LNCAP (cell line): ENCODE results near the gene ASPHD2.

Experiments
- TF ChIP-seq, protein P1 (sequence below): fragments of 450-650 bp; IDR thresholded peaks from 2 replicates; pipeline ENCODE4 v1.5.1; 2017; ENCODE audit warnings: mild to moderate bottlenecking

ASPHD2 gene

DNA sequence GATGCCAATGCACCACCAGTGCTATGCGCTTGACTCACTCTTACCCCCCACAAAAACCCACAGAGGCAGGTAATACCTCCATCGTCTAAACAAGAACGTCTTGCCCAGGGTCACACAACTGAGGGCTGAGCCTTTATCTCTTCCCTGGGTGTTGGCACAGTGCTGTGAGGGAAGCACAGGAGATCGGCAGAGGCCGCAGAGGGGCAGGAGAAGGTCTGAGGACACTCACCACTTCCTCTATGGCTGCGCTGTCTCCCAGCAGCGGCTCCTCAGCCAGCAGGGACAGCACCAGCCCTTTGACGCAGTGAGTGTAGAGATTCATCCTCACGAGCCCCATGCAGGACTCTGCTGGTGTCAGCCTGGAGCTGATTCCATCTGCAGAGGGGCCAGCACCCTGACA, 34.6 kb downstream of the ASPHD2 start:
- TF ChIP-seq, protein P1, sequence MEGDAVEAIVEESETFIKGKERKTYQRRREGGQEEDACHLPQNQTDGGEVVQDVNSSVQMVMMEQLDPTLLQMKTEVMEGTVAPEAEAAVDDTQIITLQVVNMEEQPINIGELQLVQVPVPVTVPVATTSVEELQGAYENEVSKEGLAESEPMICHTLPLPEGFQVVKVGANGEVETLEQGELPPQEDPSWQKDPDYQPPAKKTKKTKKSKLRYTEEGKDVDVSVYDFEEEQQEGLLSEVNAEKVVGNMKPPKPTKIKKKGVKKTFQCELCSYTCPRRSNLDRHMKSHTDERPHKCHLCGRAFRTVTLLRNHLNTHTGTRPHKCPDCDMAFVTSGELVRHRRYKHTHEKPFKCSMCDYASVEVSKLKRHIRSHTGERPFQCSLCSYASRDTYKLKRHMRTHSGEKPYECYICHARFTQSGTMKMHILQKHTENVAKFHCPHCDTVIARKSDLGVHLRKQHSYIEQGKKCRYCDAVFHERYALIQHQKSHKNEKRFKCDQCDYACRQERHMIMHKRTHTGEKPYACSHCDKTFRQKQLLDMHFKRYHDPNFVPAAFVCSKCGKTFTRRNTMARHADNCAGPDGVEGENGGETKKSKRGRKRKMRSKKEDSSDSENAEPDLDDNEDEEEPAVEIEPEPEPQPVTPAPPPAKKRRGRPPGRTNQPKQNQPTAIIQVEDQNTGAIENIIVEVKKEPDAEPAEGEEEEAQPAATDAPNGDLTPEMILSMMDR = no peak

DNA sequence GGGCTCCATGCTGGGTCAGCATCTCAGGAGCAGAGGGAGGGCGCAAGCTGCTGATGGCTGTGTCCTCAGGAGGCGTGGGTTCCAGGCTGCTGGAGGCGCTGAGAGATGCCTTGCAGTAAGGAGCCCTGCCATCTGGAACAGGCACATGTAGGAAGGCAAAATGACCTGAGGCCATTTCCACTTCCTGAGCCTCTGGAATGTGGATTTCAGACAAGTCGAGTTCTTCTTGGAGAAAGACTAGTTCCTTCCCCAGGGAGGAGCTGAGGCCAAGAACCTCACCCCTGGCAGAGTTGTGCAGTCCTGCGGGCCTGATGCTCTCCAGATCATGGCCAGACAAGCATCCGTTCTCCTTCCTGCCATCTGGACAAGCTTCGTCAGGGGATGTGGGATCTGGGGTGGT, 35.3 kb downstream of the ASPHD2 start:
- TF ChIP-seq, protein P1 = no peak

DNA sequence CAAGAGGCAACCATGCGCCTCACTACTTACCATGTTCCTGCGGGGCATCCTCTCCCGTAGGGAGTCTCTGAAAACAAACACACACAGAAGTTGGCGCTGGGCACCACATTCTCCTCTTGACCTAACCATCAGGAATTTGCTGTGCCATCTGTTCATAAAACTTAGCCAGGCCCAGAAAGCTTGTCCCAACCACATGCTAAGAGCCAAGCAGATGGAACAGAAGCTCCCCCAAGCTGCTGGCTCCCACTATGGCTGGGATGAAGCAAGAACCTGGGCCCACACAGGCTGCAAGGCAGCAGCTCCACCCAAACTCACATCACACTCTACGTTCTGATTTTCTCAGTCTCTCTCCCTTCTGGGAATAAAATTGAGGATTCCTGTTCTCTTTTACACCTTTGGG, 37.1 kb downstream of the ASPHD2 start:
- TF ChIP-seq, protein P1 = no peak

DNA sequence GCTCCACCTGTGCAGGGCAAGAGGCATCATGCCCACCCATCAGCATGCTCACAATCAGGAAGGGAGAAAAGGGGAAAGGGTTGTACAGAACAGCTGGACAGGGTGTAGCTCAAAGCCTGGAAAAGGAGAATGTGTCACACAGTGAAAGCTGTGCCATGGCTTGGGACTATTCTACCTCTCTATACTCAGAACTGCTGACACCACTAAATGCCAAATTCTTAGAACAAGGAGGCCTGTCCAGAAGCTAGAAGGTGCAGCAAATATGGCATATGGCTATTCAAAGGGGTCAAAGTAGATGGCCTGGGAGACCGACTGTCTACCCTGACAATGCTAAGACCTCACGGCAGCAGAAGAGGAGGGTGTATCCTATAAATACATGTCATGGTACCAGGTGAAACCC, 41.7 kb downstream of the ASPHD2 start:
- TF ChIP-seq, protein P1 = no peak

DNA sequence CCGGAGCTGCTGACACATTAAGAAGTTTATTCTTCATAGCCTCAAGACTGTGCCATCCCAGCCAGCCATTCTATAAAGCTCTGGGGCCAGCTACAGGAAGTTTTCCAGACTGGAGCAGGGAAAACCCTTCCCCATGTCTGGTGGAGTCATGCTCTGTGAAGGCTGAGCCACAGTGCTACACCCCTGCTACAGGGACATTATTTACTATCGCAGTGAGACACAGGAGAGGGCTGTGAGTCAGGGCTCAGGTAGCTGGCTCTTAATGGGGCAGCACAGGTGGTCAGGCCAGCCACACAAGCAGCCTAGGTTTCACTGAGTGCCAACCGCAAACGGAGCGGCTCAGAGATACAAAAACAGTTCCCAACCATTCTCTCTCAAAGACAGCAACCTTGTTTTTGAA, 42.5 kb downstream of the ASPHD2 start:
- TF ChIP-seq, protein P1 = no peak

DNA sequence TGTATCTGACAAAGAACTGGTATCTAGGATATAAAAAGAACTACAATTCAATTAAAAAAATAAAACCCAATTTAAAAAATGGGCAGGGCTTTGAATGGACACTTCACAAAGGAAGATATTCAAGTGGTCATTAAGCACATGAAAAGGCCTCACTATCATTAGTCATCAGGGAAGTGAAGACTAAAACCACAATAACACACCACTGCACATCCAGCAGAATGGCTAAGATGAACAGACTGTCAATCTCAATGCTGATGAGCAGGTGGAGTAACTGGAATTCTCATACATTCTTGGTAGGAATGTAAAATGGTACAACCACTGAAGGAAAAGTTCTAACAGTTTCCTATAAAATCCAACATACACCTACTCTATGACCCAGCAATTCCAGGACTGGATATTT, 45.6 kb downstream of the ASPHD2 start:
- TF ChIP-seq, protein P1 = no peak

DNA sequence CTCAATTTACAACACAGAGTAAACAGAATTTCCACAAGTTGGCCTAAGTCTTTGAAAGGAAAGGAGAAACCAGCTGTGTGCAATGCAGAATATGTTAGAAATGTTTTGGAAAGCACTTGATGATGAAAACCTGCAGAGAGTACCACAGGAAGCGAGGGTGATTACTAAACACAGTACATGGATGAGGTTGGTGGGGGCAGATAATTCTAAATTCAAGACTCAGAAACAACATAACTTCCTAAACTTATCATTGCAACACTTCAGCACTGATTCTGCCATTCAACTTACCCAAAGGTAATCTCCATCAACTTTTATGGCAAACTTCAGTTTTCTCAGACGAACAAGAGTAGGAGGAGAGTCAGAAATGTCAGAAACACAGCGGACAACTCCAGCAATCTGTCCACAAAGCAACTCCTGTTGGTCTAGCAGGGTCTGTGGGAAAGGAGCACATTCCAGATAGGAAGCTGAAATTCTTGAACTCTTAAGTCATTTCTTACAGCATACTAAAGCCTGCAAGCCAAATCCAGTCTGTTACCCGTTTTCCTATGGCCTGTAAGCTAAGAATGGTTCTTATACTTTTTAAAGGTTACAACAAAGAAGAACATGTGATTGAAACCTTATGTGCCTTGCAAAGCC, 47.8 kb downstream of the ASPHD2 start:
- TF ChIP-seq, protein P1 = no peak

DNA sequence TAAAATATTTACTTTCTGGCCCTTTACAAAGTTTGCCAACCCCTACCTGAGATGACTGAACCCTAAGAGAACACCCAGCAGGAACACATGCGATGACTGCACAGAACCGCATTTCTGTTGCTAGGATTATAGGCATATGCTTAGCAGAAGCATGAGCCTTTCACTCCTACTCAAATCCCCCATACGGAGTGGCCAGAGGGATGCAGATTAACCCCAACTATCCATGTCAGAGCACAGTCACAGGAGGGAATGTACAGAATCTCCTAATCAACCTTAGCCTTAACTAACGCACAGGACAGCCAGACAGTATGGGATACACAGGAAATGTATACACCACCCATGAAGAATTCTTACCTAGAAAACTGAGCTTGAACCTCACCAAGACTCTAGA, 48.3 kb downstream of the ASPHD2 start:
- TF ChIP-seq, protein P1 = no peak
